Small intestine (tissue), 7 donors: ENCODE results near the gene SLC25A3. TPM values are rescaled to one million over a fixed set of nuclear protein-coding genes. Genes with fewer than 3 reads are reported as not detected.
"Not testable (repeated sequence)": the region's sequence is repeated elsewhere in the genome, so short reads cannot be mapped to it uniquely, and the experiment has no call there.

Experiments
- DNase-seq, 2 donors: peaks; one replicate each; pipeline versions ENCODE4 v3.0.0 to v3.0.0-alpha.2; 2013
- FAIRE-seq: peaks from 2 replicates; lab custom pipeline; 2012; peaks lifted over from hg19 to GRCh38; lab: Jason Lieb, UNC
- H3K27ac ChIP-seq, 3 donors: one replicate each; pipeline ENCODE4 v1.5.1; 2013; ENCODE audit warnings: low read length in 2 of 3, mild to moderate bottlenecking in 2 of 3, control low read depth in 1 of 3, inconsistent platforms in 1 of 3, low read depth in 1 of 3, moderate library complexity in 1 of 3
- H3K27me3 ChIP-seq, 3 donors: one replicate each; pipeline ENCODE4 v1.6.1; 2013; ENCODE audit warnings: low read length in 3 of 3, inconsistent platforms in 1 of 3; ENCODE audit not compliant: control insufficient read depth in 3 of 3, insufficient read depth in 3 of 3
- H3K36me3 ChIP-seq, 3 donors: one replicate each; pipeline ENCODE4 v1.6.1; 2013; ENCODE audit warnings: low read length in 3 of 3, inconsistent platforms in 1 of 3, low read depth in 1 of 3, mild to moderate bottlenecking in 1 of 3, moderate library complexity in 1 of 3; ENCODE audit not compliant: control insufficient read depth in 3 of 3, insufficient read depth in 2 of 3
- H3K4me1 ChIP-seq, 3 donors: one replicate each; pipeline ENCODE4 v1.6.1; 2013; ENCODE audit warnings: low read length in 2 of 3, inconsistent platforms in 1 of 3, low read depth in 1 of 3, mild to moderate bottlenecking in 1 of 3, moderate library complexity in 1 of 3; ENCODE audit not compliant: control insufficient read depth in 3 of 3, insufficient read depth in 2 of 3
- H3K4me3 ChIP-seq, 3 donors: one replicate each; pipeline ENCODE4 v1.5.1; 2013; ENCODE audit warnings: low read length in 3 of 3, control low read depth in 1 of 3, inconsistent platforms in 1 of 3, low read depth in 1 of 3, mild to moderate bottlenecking in 1 of 3, moderate library complexity in 1 of 3
- H3K9me3 ChIP-seq, 2 donors: one replicate each; pipeline ENCODE4 v1.6.1; 2013; ENCODE audit warnings: low read depth in 1 of 2, low read length in 1 of 2; ENCODE audit not compliant: control insufficient read depth in 2 of 2, insufficient read depth in 1 of 2
- WGBS, 3 donors: extraction: QIAGEN DNeasy Blood & Tissue Kit; methylation state at CpG; one replicate each; pipeline ENCODE4 v1.1.7; 2013; 5-methylcytosine and 5-hydroxymethylcytosine counted together
- polyA plus RNA-seq, 4 donors: library from polyadenylated mRNA; stranded (reverse) in 3 of 4; unstranded in 1 of 4; fragments of 200-250 nt in 3 of 4; fragments of 120-200 nt in 1 of 4; gene quantifications; one replicate each; pipeline versions ENCODE4 v1.2.1 to v1.2.3, GENCODE V29; 2013
- donor health status: healthy with polysubstance abuse.
- donor health status: control.
- donor health status: control.
- donor health status: Bipolar disorder and iron deficiency.
- donor health status: healthy.

The SLC25A3 gene
- polyA plus RNA-seq, 4 donors: 475 to 968 (median 687) TPM

DNA sequence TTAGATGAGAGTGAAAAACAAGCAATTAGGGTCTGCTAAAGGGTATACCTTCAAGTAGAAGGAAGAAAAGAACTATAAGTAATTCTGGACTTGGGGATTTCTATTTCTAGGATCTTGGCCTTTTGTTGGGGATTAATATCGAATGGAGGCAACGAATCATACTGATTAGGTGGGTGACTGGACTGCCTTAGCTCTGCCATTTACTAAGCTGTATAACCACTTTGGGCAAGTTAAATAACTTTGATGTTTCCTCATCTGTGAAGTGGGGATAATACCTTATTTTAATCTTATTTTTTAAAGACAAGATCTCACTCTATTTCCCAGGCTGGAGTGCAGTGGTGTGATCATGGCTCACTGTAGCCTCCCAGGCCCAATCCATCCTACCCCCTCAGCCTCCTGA is 44.5 kb downstream of the SLC25A3 start:
- Histone ChIP-seq H3K4me1 (no peaks in the 10 kb centered on the region), H3K36me3 (no peaks in the 10 kb centered on the region), H3K4me3 (no peak overlapping the region), H3K27me3 (no peaks in the 10 kb centered on the region), H3K27ac (no peak overlapping the region), H3K9me3 (no peaks in the 10 kb centered on the region)
- WGBS, 3 donors: 89 to 93% (median 92%) methylated on average over 2 of the region's 2 CpGs
- no peak for DNase-seq
- FAIRE-seq: no peak

DNA sequence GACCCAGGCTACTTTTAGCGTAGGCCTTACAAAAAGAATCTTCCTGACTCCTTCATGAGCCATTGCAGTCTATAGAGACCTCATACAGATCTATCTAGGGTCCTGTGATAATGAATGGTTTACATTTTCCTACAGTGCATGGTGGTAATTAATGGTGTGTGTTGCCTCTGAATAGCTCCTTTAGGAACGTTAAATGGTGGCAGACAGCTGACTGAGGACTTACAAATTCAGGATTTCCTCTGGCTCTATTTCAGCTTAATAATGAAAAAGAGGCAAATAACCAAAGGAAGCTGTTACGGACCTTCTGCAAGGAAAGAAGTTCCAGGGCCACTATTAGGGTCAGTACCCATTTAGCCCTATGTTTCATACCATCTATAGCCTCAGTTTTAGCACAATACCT is 46.0 kb downstream of the SLC25A3 start:
- Histone ChIP-seq H3K9me3 (no peaks in the 10 kb centered on the region), H3K27me3 (no peaks in the 10 kb centered on the region), H3K27ac (no peak overlapping the region), H3K4me3 (no peak overlapping the region), H3K36me3 (no peaks in the 10 kb centered on the region), H3K4me1 (no peaks in the 10 kb centered on the region)
- no peak for FAIRE-seq
- DNase-seq: no peak
- 78 to 93% (median 88%) methylated on average over 3 of the region's 3 CpGs for WGBS, 3 donors

DNA sequence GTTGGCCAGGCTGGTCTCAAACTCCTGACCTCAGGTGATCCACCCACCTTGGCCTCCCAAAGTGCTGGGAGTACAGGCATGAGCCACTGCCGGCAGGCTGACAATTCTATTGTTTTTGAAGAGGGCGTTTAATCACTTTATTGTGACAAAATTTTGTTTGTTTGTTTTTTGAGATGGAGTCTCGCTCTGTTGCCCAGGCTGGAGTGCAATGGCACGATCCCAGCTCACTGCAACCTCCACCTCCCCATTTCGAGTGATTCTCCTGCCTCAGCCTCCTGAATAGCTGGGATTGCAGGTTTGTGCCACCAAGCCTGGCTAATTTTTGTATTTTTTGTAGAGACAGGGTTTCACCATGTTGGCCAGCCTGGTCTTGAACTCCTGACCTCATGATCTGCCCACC is 49.3 kb downstream of the SLC25A3 start:
- H3K27ac ChIP-seq, DNase-seq, H3K4me1 ChIP-seq, H3K9me3 ChIP-seq, H3K27me3 ChIP-seq, H3K36me3 ChIP-seq, FAIRE-seq, H3K4me3 ChIP-seq: not testable (repeated sequence)
- 91 to 96% (median 94%) methylated on average over 5 of the region's 5 CpGs for WGBS, 3 donors

DNA sequence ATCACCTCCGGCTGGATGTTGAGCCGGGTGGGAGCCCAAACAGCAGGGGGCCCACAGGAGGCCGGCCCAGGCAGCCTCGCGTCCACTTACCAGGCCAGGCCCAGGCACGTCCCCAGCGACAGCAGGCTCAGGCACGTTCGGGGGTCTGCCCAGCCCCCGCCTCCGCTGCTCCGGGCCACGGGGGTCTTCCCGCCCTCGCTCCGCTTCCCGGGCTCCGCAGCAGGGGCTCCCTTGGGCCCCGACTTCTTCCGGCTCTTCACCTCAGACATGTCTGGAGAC is 50.9 kb downstream of the SLC25A3 start:
- Histone ChIP-seq H3K36me3 (peaks cover 0 to 1% (median 0%) of the 10 kb centered on the region in 3 donors), H3K4me3 (peak overlapping the region; percentile 60 to 100 (median 74)), H3K27me3 (no peaks in the 10 kb centered on the region), H3K27ac (peak overlapping the region; percentile 56 to 96 (median 84)), H3K4me1 (peaks cover 0 to 6% (median 2%) of the 10 kb centered on the region in 3 donors), H3K9me3 (no peaks in the 10 kb centered on the region)
- 0 to 1% (median 0%) methylated on average over 16 to 20 of the region's 20 CpGs for WGBS, 3 donors
- DNase-seq (no peak), FAIRE-seq (no peak)

DNA sequence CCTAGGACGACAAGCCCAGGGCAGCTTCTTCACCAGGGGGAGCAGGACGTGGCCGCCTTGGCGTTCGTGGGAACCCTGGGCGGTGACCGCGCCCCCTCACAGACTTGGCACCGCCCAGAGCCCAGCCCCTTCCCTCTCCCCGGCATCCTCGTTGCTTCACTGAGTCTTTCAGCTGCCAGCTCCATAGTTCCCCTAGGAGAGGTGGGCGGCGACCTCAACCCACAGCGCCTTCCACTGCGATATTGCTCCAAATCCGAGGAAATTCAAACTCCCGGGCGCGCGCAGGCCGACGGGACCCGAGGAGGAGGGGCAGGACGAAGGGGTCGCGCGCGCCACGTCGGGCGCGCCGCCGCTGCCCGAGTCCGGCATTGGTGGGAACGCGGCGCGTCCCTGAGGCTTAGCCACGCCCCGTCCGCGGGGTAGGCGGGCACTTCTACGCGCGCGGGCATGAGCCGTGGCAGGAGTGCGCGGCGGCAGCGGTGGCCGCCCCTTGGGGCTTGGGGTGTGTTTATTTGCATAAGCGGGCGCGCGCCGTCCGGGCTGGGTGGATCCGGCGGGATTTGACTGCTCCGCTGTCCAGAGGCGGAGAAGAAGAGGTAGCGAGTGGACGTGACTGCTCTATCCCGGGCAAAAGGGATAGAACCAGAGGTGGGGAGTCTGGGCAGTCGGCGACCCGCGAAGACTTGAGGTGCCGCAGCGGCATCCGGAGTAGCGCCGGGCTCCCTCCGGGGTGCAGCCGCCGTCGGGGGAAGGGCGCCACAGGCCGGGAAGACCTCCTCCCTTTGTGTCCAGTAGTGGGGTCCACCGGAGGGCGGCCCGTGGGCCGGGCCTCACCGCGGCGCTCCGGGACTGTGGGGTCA is 51.5 kb downstream of the SLC25A3 start, which contains the start of the genes APAF1 and IKBIP:
TSS of gene APAF1 (plus strand) at position 579 of the 860 bp plus-strand sequence. CDS start 3,070 bp downstream, outside the sequence.
TSS of gene IKBIP (minus strand) at position 77 of the 860 bp plus-strand sequence. CDS start 87 bp downstream, outside the sequence.
- no peaks in the 10 kb centered on the region for H3K9me3 ChIP-seq

DNA sequence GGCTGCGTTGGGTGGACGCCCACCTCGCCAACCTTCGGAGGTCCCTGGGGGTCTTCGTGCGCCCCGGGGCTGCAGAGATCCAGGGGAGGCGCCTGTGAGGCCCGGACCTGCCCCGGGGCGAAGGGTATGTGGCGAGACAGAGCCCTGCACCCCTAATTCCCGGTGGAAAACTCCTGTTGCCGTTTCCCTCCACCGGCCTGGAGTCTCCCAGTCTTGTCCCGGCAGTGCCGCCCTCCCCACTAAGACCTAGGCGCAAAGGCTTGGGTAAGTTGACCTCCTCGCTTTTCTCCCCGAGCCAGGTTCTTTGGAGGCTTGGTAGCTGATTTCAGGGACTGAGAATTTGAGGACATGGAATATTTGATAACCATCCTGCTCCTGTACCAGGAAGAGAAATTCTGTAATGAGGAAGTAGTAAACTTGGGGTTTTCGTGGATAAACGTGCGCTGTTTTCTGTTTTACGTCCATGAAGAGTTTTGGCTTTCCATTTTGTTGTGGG is 52.1 kb downstream of the SLC25A3 start:
- peaks cover 0 to 5% (median 4%) of the 10 kb centered on the region in 3 donors for H3K36me3 ChIP-seq
- peaks cover 0 to 6% (median 2%) of the 10 kb centered on the region in 3 donors for H3K4me1 ChIP-seq
- DNase-seq: peak; percentile 50 to 64
- H3K9me3 ChIP-seq: no peaks in the 10 kb centered on the region
- H3K27me3 ChIP-seq: no peaks in the 10 kb centered on the region
- FAIRE-seq: no peak
- peak overlapping the region; percentile 92 to 98 (median 96) for H3K27ac ChIP-seq
- 0% methylated on average over 16 to 24 of the region's 24 CpGs for WGBS, 3 donors
- peak overlapping the region; percentile 74 to 100 (median 93) for H3K4me3 ChIP-seq

More for the DNA sequence above, 51.5 kb downstream of the SLC25A3 start, which contains the start of the genes APAF1 and IKBIP:
- Histone ChIP-seq H3K4me3 (peak within 1 kb of the TSS; percentile 74 to 100 (median 93)), H3K27me3 (no peaks in the 10 kb centered on the region), H3K36me3 (peaks cover 0 to 2% (median 2%) of the 10 kb centered on the region in 3 donors), H3K4me1 (peaks cover 0 to 6% (median 2%) of the 10 kb centered on the region in 3 donors), H3K27ac (peak within 1 kb of the TSS; percentile 92 to 98 (median 96))
- WGBS, 3 donors: 0% methylated on average over 79 to 91 of the region's 91 CpGs
- FAIRE-seq (no peak), DNase-seq (peak; percentile 97 to 99)

DNA sequence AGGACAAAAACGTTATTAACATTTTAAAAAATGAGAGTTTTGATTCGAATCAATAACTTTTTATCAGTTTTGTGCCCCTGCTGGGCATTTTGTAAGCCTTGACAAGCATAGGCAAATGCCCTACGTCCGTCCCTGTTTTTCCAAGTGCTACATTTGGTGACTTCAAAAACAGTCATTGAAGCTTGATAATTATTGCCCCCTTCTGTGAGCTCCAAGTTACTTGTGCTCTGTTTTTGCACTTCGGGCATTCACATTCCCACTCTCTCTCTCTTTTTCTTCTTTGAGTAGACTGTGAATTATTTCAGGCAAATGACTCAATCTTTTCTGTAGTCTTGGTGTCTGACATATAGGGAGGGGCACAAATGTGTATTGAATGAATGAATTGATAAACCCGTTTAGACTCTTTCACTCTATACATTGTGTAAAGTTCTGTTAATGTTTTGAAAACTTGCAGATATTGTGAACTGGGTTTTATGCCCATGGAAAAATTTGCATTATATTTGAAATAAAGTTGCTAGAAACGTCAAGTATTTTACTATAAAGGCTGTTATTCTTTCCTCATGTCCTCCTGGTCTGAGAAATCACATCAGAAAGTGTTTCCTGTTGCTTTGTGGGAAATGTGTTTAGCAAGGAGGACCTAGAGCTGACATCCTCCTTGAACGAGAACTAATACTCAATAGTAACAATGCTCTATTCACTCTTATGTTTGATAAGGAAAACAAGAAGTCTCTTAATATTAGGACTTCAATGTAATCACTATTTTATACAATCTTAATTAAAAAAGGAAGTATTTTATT is 53.0 kb downstream of the SLC25A3 start:
- DNase-seq: peak; percentile 14 to 31

DNA sequence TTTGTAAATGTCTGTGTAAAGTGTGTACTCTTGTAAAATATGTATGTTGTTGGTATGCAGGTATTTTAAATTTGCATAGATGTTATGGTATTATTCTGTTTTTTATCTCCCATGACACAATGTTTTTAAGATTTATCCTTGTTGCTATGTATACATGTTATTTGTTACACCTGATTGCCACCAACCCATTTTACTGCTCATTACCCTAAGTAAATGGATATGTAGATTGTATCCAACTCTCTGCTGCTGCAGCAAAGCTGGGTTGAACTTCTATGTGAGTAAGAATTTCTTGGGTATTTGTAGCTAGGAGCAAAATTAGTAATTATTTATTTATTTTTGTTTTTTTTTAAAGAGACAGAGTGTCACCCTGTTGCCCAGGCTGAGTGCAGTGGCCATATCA is 57.8 kb downstream of the SLC25A3 start:
- DNase-seq (no peak), FAIRE-seq (no peak)
- peaks cover 4 to 18% (median 5%) of the 10 kb centered on the region in 3 donors for H3K36me3 ChIP-seq
- no peaks in the 10 kb centered on the region for H3K27me3 ChIP-seq
- peaks cover 0 to 4% (median 1%) of the 10 kb centered on the region in 3 donors for H3K4me1 ChIP-seq
- H3K27ac ChIP-seq: no peak overlapping the region
- H3K4me3 ChIP-seq: no peak overlapping the region
- H3K9me3 ChIP-seq: no peaks in the 10 kb centered on the region

More for the DNA sequence above, 53.0 kb downstream of the SLC25A3 start:
- H3K9me3 ChIP-seq: no peaks in the 10 kb centered on the region
- peaks cover under 1 to 5% (median 4%) of the 10 kb centered on the region in 3 donors for H3K36me3 ChIP-seq
- no peaks in the 10 kb centered on the region for H3K27me3 ChIP-seq
- 5 to 8% (median 7%) methylated on average over 8 of the region's 8 CpGs for WGBS, 3 donors
- no peak overlapping the region for H3K27ac ChIP-seq
- peak overlapping the region in 2 of 3 donors; percentile 50 to 93 for H3K4me3 ChIP-seq
- peaks cover 0 to 6% (median 2%) of the 10 kb centered on the region in 3 donors for H3K4me1 ChIP-seq
- FAIRE-seq: no peak
